Keratinocyte (primary cell): ENCODE measurements around the gene CA7. TPM values are rescaled to one million over a fixed set of nuclear protein-coding genes. Genes with fewer than 3 reads are reported as not detected.

ENCODE experiments used
- DNase-seq: peaks from one replicate; pipeline ENCODE4 v3.0.0-alpha.2; 2011; ENCODE audit warnings: low read depth, missing footprints, low spot score
- FAIRE-seq: peaks from 2 replicates; lab custom pipeline; 2011; peaks lifted over from hg19 to GRCh38; lab: Jason Lieb, UNC
- H2AFZ ChIP-seq: 2 replicates; pipeline ENCODE4 v1.6.0; 2012; ENCODE audit warnings: low read length, control low read depth, inconsistent platforms; ENCODE audit not compliant: control insufficient read depth
- H3K27ac ChIP-seq: 2 replicates; pipeline ENCODE4 v1.5.1; 2011; ENCODE audit warnings: low read length; ENCODE audit not compliant: control insufficient read depth, insufficient read depth
- H3K27me3 ChIP-seq: 3 replicates; pipeline ENCODE4 v1.6.0; 2011; ENCODE audit warnings: low read length; ENCODE audit not compliant: control insufficient read depth, insufficient read depth; ENCODE audit errors: extremely low read depth
- H3K36me3 ChIP-seq, 2 experiments: 2 replicates in 1 of 2; 3 replicates in 1 of 2; pipeline ENCODE4 v1.5.1; 2011; ENCODE audit warnings: low read length in 2 of 2, mild to moderate bottlenecking in 1 of 2; ENCODE audit not compliant: control insufficient read depth in 2 of 2, insufficient read depth in 2 of 2; ENCODE audit errors: extremely low read depth in 1 of 2
- H3K4me1 ChIP-seq: 3 replicates; pipeline ENCODE4 v1.5.1; 2011; ENCODE audit warnings: low read length; ENCODE audit not compliant: control insufficient read depth, insufficient read depth; ENCODE audit errors: extremely low read depth
- H3K4me2 ChIP-seq: 3 replicates; pipeline ENCODE4 v1.6.0; 2011; ENCODE audit warnings: low read depth, low read length; ENCODE audit not compliant: control insufficient read depth, insufficient read depth; ENCODE audit errors: extremely low read depth
- H3K4me3 ChIP-seq, 3 experiments: fragments of 200-600 bp in 1 of 3; sonication (generic) in 1 of 3; 2 replicates in 2 of 3; 3 replicates in 1 of 3; pipeline ENCODE4 v1.5.1; 2011 to 2016; ENCODE audit warnings: low read length in 3 of 3, mild to moderate bottlenecking in 3 of 3, control low read depth in 2 of 3, inconsistent platforms in 1 of 3, low read depth in 1 of 3, mixed read lengths in 1 of 3, mixed run types in 1 of 3, moderate library complexity in 1 of 3; ENCODE audit not compliant: control insufficient read depth in 2 of 3, insufficient read depth in 2 of 3; ENCODE audit errors: extremely low read depth in 1 of 3
- H3K79me2 ChIP-seq: 2 replicates; pipeline ENCODE4 v1.6.0; 2012; ENCODE audit warnings: low read length; ENCODE audit not compliant: control insufficient read depth, insufficient read depth
- H3K9ac ChIP-seq: 3 replicates; pipeline ENCODE4 v1.6.0; 2011; ENCODE audit warnings: low read length; ENCODE audit not compliant: control insufficient read depth, insufficient read depth; ENCODE audit errors: extremely low read depth
- H3K9me1 ChIP-seq: 3 replicates; pipeline ENCODE4 v1.6.0; 2011; ENCODE audit warnings: low read length; ENCODE audit not compliant: control insufficient read depth, insufficient read depth; ENCODE audit errors: extremely low read depth
- H3K9me3 ChIP-seq: 2 replicates; pipeline ENCODE4 v1.5.1; 2012; ENCODE audit warnings: low read depth, low read length; ENCODE audit not compliant: control insufficient read depth
- H4K20me1 ChIP-seq: 3 replicates; pipeline ENCODE4 v1.6.0; 2011; ENCODE audit warnings: low read length; ENCODE audit not compliant: control insufficient read depth, insufficient read depth; ENCODE audit errors: extremely low read depth
- CTCF ChIP-seq, 3 experiments: IDR thresholded peaks in 1 of 3; conservative IDR thresholded peaks in 1 of 3; optimal IDR thresholded peaks in 1 of 3; 2 replicates in 2 of 3; 3 replicates in 1 of 3; pipeline versions ENCODE3 to v1.5.1; 2011; ENCODE audit warnings: low read length in 3 of 3, mild to moderate bottlenecking in 3 of 3, moderate library complexity in 2 of 3, control low read depth in 1 of 3, inconsistent platforms in 1 of 3; ENCODE audit not compliant: insufficient read depth in 2 of 3; ENCODE audit errors: extremely low read depth in 1 of 3
- EZH2 ChIP-seq: IDR thresholded peaks from one replicate; pipeline ENCODE4 v1.6.1; 2012; ENCODE audit warnings: inconsistent platforms, mild to moderate bottlenecking, low read length, moderate library complexity
- dilution Hi-C: fragments of 300-500 bp; cut with MboI; formaldehyde crosslinking; loops from one replicate; pipeline ENCODE4 v1.7.0; 2020; ENCODE audit warnings: low sequenced_read_pairs; ENCODE audit not compliant: extremely low pct_ligation_motif_present
- polyA plus RNA-seq, 5 experiments: library from polyadenylated mRNA; depleted of rRNA in 3 of 5; stranded (reverse) in 3 of 5; stranded (forward) in 1 of 5; unstranded in 1 of 5; fragments of >200 nt; gene quantifications; 1 replicate in 1 of 5; 2 replicates in 3 of 5; 3 replicates in 1 of 5; pipeline versions ENCODE4 v1.2.1 to v1.2.3, GENCODE V29; 2011 to 2012; ENCODE audit warnings: missing spikeins in 2 of 5, low read depth in 1 of 5, low replicate concordance in 1 of 5

CA7 gene
- polyA plus RNA-seq, 1 donor (not counting 4 experiments of a cell fraction or from before 2014, with no cell fraction given), result not detected

DNA sequence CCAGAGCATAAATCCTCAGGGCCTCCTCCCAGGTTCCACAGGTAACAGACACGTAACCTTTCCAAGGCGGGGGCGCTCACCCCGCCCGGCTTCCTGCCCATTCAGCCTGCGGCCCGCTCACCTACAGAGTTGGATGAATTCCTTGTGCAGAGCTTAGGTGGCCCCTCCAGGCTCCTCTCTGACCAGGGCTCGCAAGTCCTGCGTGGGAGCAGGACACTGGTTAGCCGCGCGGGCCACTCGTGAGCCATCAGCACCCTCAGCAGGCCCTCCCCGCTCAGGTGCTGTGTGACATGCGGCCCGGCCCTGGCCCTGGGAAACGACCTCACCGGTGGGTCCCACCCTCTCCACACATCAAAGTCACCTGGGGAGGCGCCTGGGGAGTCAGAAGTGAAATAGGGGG lies 43.4 kb upstream of the CA7 start:
- TF ChIP-seq CTCF (optimal IDR thresholded peaks at IDR 0.05 in 1 of 3, IDR thresholded peaks at IDR 0.05 in 1 of 3, conservative IDR thresholded peaks at IDR 0.05 in 1 of 3; ENCODE audit: extremely low read depth in 1 of 3, insufficient read depth in 2 of 3, low read length in 3 of 3), result no peak
- FAIRE-seq, result no peak

DNA sequence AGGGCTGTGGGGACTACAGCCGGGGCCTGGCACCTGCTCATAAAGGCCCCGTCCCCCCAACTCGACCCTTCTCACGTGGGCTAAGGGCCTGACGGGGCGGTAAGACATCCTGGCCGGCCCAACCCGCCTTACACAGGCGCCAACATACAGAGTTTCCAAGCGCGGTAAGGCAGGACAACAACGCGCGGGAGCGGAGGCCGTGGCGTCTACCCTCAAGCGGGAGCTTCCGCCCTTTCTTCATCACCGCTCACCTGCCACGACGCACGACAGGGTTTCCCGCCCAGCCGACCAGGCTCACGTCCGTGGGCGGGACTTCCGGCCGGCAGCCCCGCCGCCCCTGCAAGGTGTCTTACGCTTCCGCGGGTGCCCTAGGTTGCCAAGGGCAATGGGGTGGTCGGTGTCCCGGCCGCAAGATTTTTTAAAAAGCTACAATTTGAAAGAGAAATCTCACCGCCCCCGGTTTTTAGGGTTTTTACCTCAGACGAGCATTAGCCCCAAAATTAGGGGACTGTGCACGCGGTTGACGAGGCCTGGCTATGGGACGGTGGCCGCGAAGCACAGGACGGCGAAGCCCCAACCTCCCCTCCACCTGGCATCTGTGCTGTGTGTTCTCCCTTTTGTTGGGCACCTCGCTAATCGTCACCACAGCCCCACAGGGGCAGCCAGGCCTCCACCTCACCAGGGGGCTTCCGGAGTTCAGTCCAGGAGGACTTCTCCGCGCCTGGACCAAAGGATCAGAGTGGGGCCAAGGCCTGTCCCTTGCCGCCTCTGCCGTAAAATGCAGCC lies 42.7 kb upstream of the CA7 start, which contains the start of gene TERB1:
TSS of gene TERB1 (minus strand) at position 265 of the 786 bp plus-strand sequence. CDS start 4,786 bp downstream, outside the sequence.
- Histone ChIP-seq H3K9me1 (no peaks in the 10 kb centered on the region), H3K79me2 (no peaks in the 10 kb centered on the region), H3K9ac (no peak within 1 kb of the TSS), H3K9me3 (no peaks in the 10 kb centered on the region), H2AFZ (no peak within 1 kb of the TSS), H3K4me1 (no peaks in the 10 kb centered on the region), H3K27me3 (no peaks in the 10 kb centered on the region), H3K27ac (no peak within 1 kb of the TSS), H3K4me2 (no peak within 1 kb of the TSS), H4K20me1 (no peaks in the 10 kb centered on the region), H3K36me3 (peaks cover 6 to 14% of the 10 kb centered on the region in 2 experiments), H3K4me3 (no peak within 1 kb of the TSS)
- no peak for DNase-seq
- no peak for FAIRE-seq
- dilution Hi-C loops, result no loop called here
- TF ChIP-seq CTCF (optimal IDR thresholded peaks at IDR 0.05 in 1 of 3, IDR thresholded peaks at IDR 0.05 in 1 of 3, conservative IDR thresholded peaks at IDR 0.05 in 1 of 3; ENCODE audit: extremely low read depth in 1 of 3, insufficient read depth in 2 of 3, low read length in 3 of 3) (no peak), EZH2 (no peak)

More for the DNA sequence above, 43.4 kb upstream of the CA7 start:
- Histone ChIP-seq H4K20me1 (no peaks in the 10 kb centered on the region), H3K36me3 (peaks cover 6 to 14% of the 10 kb centered on the region in 2 experiments), H3K4me2 (no peak overlapping the region), H3K4me3 (no peak overlapping the region), H3K4me1 (no peaks in the 10 kb centered on the region), H3K9me1 (no peaks in the 10 kb centered on the region), H2AFZ (no peak overlapping the region), H3K9me3 (no peaks in the 10 kb centered on the region), H3K27ac (no peak overlapping the region), H3K9ac (no peak overlapping the region), H3K79me2 (no peaks in the 10 kb centered on the region), H3K27me3 (no peaks in the 10 kb centered on the region)
- dilution Hi-C loops, result no loop called here
- DNase-seq, result no peak
